Left ventricle myocardium superior (tissue), 1 donor: ENCODE measurements around the gene HAGHL. TPM values are rescaled to one million over a fixed set of nuclear protein-coding genes. Genes with fewer than 3 reads are reported as not detected.

Experiments used
- ATAC-seq: fragments of 200-7000 bp; cut with Tn5 transposase; one replicate; pipeline ENCODE4 v1.9.1; 2020; ENCODE audit warnings: mild to moderate bottlenecking, moderate library complexity
- DNase-seq: peaks from one replicate; pipeline ENCODE4 v3.0.0-alpha.2; 2020
- intact Hi-C: fragments of 100-400 bp; cut with micrococcal nuclease; formaldehyde crosslinking; loops from one replicate; pipeline ENCODE4 v1.11.0; 2022
- total RNA-seq: library from RNA; stranded (reverse); fragmentation: NEBNext Ultra II Directional; extraction: Animal tissue kit (Norgen Biotek cat#: 25700); gene quantifications from one replicate; pipeline ENCODE4 v1.2.1, GENCODE V29; 2021
- donor health status: DM: no; HTN: yes; CAD: no; lungs with severe emphysema.

Gene HAGHL
- total RNA-seq, 1 donor from 2014 or later: 13.6 TPM

GRCh38 chr16:728890-729744 lies 2.2 kb downstream of the HAGHL start:
- ATAC-seq: no peak
- no peak for DNase-seq
- intact Hi-C loops: no loop called here

GRCh38 chr16:729768-730665 lies 3.1 kb downstream of the HAGHL start:
- intact Hi-C loops: no loop called here
- no peak for DNase-seq
- no peak for ATAC-seq

GRCh38 chr16:730666-731509 lies 4.0 kb downstream of the HAGHL start:
- DNase-seq: no peak
- intact Hi-C loops: no loop called here

GRCh38 chr16:732332-732731 lies 5.4 kb downstream of the HAGHL start:
- ATAC-seq (no peak), DNase-seq (no peak)
- intact Hi-C loops: no loop called here

More at GRCh38 chr16:730666-731509, 4.0 kb downstream of the HAGHL start:
- no peak for ATAC-seq

- ATAC-seq (no peak), DNase-seq (no peak)
- intact Hi-C loops: no loop called here
These were observed 6.0 kb downstream of the HAGHL start for GRCh38 chr16:732936-733335.

GRCh38 chr16:733382-734207 lies 6.7 kb downstream of the HAGHL start:
- no peak for ATAC-seq
- DNase-seq: no peak
- intact Hi-C loops: no loop called here

- no peak for ATAC-seq
- no peak for DNase-seq
- intact Hi-C loops: no loop called here
These were observed 7.5 kb downstream of the HAGHL start for GRCh38 chr16:734208-734980.

- intact Hi-C loops: no loop called here
- DNase-seq (no peak), ATAC-seq (no peak)
These were observed 8.3 kb downstream of the HAGHL start for GRCh38 chr16:734981-735881.

- ATAC-seq (no peak), DNase-seq (no peak)
- intact Hi-C loops: no loop called here
These were observed 9.1 kb downstream of the HAGHL start for GRCh38 chr16:735982-736453.

GRCh38 chr16:736936-737481 lies 10.1 kb downstream of the HAGHL start:
- no peak for DNase-seq
- intact Hi-C loops: no loop called here
- no peak for ATAC-seq

- peak; percentile 2 for ATAC-seq
- intact Hi-C loops: no loop called here
- DNase-seq: no peak
These were observed 12.9 kb downstream of the HAGHL start for GRCh38 chr16:739560-740458.

- intact Hi-C loops: no loop called here
- peak; percentile 34 for ATAC-seq
These were observed 13.5 kb downstream of the HAGHL start for GRCh38 chr16:740459-740763.

GRCh38 chr16:740764-741505 lies 14.0 kb downstream of the HAGHL start, which contains the start of gene CIAO3:
TSS of gene CIAO3 (minus strand) at chr16:740997. CDS start at chr16:740985, 12 bp downstream.
- intact Hi-C loops: no loop called here
- ATAC-seq (peak; percentile 95), DNase-seq (peak; percentile 94)

More at GRCh38 chr16:740459-740763, 13.5 kb downstream of the HAGHL start:
- no peak for DNase-seq

GRCh38 chr16:741986-742629 lies 15.2 kb downstream of the HAGHL start:
- DNase-seq (no peak), ATAC-seq (no peak)
- intact Hi-C loops: no loop called here
